ENCODE data around the gene CENPN. TPM values are rescaled to one million over a fixed set of nuclear protein-coding genes. Genes with fewer than 3 reads are reported as not detected.

Gene CENPN
- total RNA-seq, 1 experiment from 2014 or later, result 63.1 TPM

DNA sequence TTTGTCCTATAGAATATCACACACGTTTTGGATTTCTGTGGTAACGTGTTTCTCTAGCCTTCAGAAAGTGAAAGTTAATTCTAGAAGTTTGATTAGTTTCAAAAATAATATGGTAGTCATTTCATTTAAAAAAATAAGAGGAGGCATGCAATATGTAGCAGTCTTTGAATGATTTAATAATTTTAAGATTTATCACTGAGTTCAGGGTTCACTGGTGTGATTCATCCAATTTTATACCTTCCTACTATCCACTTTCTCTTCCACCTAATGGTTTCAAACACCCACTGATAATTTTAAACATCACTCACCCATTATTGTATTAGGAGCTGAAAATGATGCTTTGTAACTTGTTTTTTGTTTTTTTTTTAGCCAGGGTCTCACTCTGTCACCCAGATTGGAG is 42.7 kb upstream of the CENPN start:
- Histone ChIP-seq H3K4me2 (ENCODE audit: low read length) (no peak overlapping the region), H4K20me1 (ENCODE audit: low read length) (no peaks in the 10 kb centered on the region), H3K9me2 (replicated peaks; ENCODE audit: low read length) (no peaks in the 10 kb centered on the region), H3K27me3 (ENCODE audit: low read length) (no peaks in the 10 kb centered on the region), H3K36me3 (ENCODE audit: low read depth, low read length) (no peaks in the 10 kb centered on the region), H3K79me2 (ENCODE audit: low read length) (no peaks in the 10 kb centered on the region), H3K27ac (ENCODE audit: low read length) (no peak overlapping the region), H3F3A (ENCODE audit: low read length, unreplicated experiment) (no peaks in the 10 kb centered on the region), H2AFZ (ENCODE audit: low read length) (no peak overlapping the region), H3K9me3 (ENCODE audit: low read length) (0 out of 2 replicates have a peak, but pooled peaks cover 3% of the 10 kb centered on the region), H3K4me1 (ENCODE audit: insufficient read depth, low read length) (no peaks in the 10 kb centered on the region), H3K9ac (ENCODE audit: low read length) (no peak overlapping the region), H3K4me3 (ENCODE audit: low read length) (no peak overlapping the region)
- DNase-seq (no peak), ATAC-seq (no peak)
- ChIA-PET CTCF (no interaction called here), POLR2A (ENCODE audit: unreplicated experiment) (no interaction called here)
- TF ChIP-seq EZH2 (IDR thresholded peaks at IDR 0.05; ENCODE audit: low read length, unreplicated experiment), result no peak
- no peak for TF ChIP-seq EZH2phosphoT487 (IDR thresholded peaks at IDR 0.05; ENCODE audit: borderline replicate concordance, low read length)
- no peak for TF ChIP-seq CTCF (conservative IDR thresholded peaks at IDR 0.05; ENCODE audit: low read depth, low read length)
- no TSS peak for BruUV-seq (replicated peaks)
- intact Hi-C loops (cut with micrococcal nuclease), result no loop called here

GRCh38 chr16:80966617-80967016 is 40.4 kb upstream of the CENPN start:
- H3K27ac ChIP-seq (ENCODE audit: low read length), result no peak overlapping the region
- no peaks in the 10 kb centered on the region for H3K4me1 ChIP-seq (ENCODE audit: insufficient read depth, low read length)
- POLR2A ChIA-PET (ENCODE audit: unreplicated experiment), result no interaction called here
- intact Hi-C loops (cut with micrococcal nuclease), result no loop called here
- CTCF ChIA-PET, result interaction anchor here (0.6 kb wide), 1 partner anchor 1646 kb away, joined by 3 read pairs; no protein-coding TSS in a partner anchor
- no peaks in the 10 kb centered on the region for H3F3A ChIP-seq (ENCODE audit: low read length, unreplicated experiment)
- no peak overlapping the region for H3K4me3 ChIP-seq (ENCODE audit: low read length)
- no TSS peak for BruUV-seq (replicated peaks)
- H3K27me3 ChIP-seq (ENCODE audit: low read length), result no peaks in the 10 kb centered on the region
- no peaks in the 10 kb centered on the region for H3K79me2 ChIP-seq (ENCODE audit: low read length)
- H3K9ac ChIP-seq (ENCODE audit: low read length), result no peak overlapping the region
- ATAC-seq, result no peak
- no peaks in the 10 kb centered on the region for H3K36me3 ChIP-seq (ENCODE audit: low read depth, low read length)
- H3K9me2 ChIP-seq (replicated peaks; ENCODE audit: low read length), result no peaks in the 10 kb centered on the region
- TF ChIP-seq CTCF (conservative IDR thresholded peaks at IDR 0.05; ENCODE audit: low read depth, low read length) (no peak), EZH2phosphoT487 (IDR thresholded peaks at IDR 0.05; ENCODE audit: borderline replicate concordance, low read length) (no peak), EZH2 (IDR thresholded peaks at IDR 0.05; ENCODE audit: low read length, unreplicated experiment) (no peak)
- H3K9me3 ChIP-seq (ENCODE audit: low read length), result no peaks in the 10 kb centered on the region
- H4K20me1 ChIP-seq (ENCODE audit: low read length), result no peaks in the 10 kb centered on the region
- DNase-seq, result no peak
- no peak overlapping the region for H2AFZ ChIP-seq (ENCODE audit: low read length)
- H3K4me2 ChIP-seq (ENCODE audit: low read length), result no peak overlapping the region

- DNase-seq (peak; percentile 6), ATAC-seq (no peak)
Measured at GRCh38 chr16:80968386-80969113, 38.5 kb upstream of the CENPN start.

More at GRCh38 chr16:80968386-80969113, 38.5 kb upstream of the CENPN start:
- H3K9me2 ChIP-seq (replicated peaks; ENCODE audit: low read length), result no peaks in the 10 kb centered on the region
- CTCF ChIA-PET, result no interaction called here
- POLR2A ChIA-PET (ENCODE audit: unreplicated experiment), result interaction anchor here (0.6 kb wide), 1 partner anchor 21 kb away, joined by 6 read pairs; no protein-coding TSS in a partner anchor
- no peak overlapping the region for H3K4me3 ChIP-seq (ENCODE audit: low read length)
- H3K27ac ChIP-seq (ENCODE audit: low read length), result no peak overlapping the region
- no peaks in the 10 kb centered on the region for H3K4me1 ChIP-seq (ENCODE audit: insufficient read depth, low read length)
- no peaks in the 10 kb centered on the region for H4K20me1 ChIP-seq (ENCODE audit: low read length)
- no peak overlapping the region for H3K9ac ChIP-seq (ENCODE audit: low read length)
- TF ChIP-seq EZH2phosphoT487 (IDR thresholded peaks at IDR 0.05; ENCODE audit: borderline replicate concordance, low read length), result no peak
- TF ChIP-seq CTCF (conservative IDR thresholded peaks at IDR 0.05; ENCODE audit: low read depth, low read length), result no peak
- TF ChIP-seq EZH2 (IDR thresholded peaks at IDR 0.05; ENCODE audit: low read length, unreplicated experiment), result no peak
- H3K9me3 ChIP-seq (ENCODE audit: low read length), result no peaks in the 10 kb centered on the region
- H3K27me3 ChIP-seq (ENCODE audit: low read length), result no peaks in the 10 kb centered on the region
- intact Hi-C loops (cut with micrococcal nuclease), result no loop called here
- H2AFZ ChIP-seq (ENCODE audit: low read length), result no peak overlapping the region
- BruUV-seq (replicated peaks), result no TSS peak
- H3K79me2 ChIP-seq (ENCODE audit: low read length), result no peaks in the 10 kb centered on the region
- H3K36me3 ChIP-seq (ENCODE audit: low read depth, low read length), result no peaks in the 10 kb centered on the region
- no peaks in the 10 kb centered on the region for H3F3A ChIP-seq (ENCODE audit: low read length, unreplicated experiment)
- no peak overlapping the region for H3K4me2 ChIP-seq (ENCODE audit: low read length)
